A673 (cell line): Measurements from ENCODE around the gene MPRIP.

ENCODE experiments used
- EZH2 ChIP-seq: fragments of 200-600 bp; sonication (generic); IDR thresholded peaks from 2 replicates; pipeline ENCODE4 v1.6.1; 2017; ENCODE audit warnings: borderline replicate concordance, low read depth, mild to moderate bottlenecking, mixed read lengths, antibody characterized with exemption, low read length; ENCODE audit not compliant: poor library complexity, severe bottlenecking
- TF ChIP-seq, protein P1 (sequence below): fragments of 300-800, 200-600 bp; sonication (generic); conservative IDR thresholded peaks from 2 replicates; pipeline ENCODE4 v1.5.1; 2017; ENCODE audit warnings: low read depth, mild to moderate bottlenecking, antibody characterized with exemption, low read length, moderate library complexity, mixed read lengths

DNA sequence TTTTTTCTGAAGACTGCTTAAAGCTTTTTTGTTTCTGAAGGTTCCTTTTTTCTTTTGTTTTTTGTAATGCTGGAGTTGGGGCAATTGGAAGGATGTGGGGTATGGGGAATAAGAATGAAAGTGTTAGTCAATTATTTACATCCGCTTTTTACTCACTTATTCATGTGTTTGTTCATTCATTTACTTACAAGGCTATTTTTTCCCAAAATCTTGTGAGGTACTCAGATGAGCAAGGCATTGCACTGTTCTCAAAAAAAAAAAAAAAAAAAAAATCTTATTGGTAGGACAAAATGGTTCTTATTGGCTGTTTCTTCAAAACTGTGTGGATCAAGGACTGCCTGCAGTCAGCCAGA, 108.2 kb downstream of the MPRIP start:
- TF ChIP-seq, protein P1, sequence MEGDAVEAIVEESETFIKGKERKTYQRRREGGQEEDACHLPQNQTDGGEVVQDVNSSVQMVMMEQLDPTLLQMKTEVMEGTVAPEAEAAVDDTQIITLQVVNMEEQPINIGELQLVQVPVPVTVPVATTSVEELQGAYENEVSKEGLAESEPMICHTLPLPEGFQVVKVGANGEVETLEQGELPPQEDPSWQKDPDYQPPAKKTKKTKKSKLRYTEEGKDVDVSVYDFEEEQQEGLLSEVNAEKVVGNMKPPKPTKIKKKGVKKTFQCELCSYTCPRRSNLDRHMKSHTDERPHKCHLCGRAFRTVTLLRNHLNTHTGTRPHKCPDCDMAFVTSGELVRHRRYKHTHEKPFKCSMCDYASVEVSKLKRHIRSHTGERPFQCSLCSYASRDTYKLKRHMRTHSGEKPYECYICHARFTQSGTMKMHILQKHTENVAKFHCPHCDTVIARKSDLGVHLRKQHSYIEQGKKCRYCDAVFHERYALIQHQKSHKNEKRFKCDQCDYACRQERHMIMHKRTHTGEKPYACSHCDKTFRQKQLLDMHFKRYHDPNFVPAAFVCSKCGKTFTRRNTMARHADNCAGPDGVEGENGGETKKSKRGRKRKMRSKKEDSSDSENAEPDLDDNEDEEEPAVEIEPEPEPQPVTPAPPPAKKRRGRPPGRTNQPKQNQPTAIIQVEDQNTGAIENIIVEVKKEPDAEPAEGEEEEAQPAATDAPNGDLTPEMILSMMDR, result no peak
- no peak for TF ChIP-seq EZH2
